Activated effector memory CD4-positive, alpha-beta T cell treated with anti-CD3 and anti-CD28 coated beads, Interleukin-2, amount 50 U/mL, for 16 hours (primary cell): ENCODE data around the gene FAM120B.
"Not testable (repeated sequence)": the region's sequence is repeated elsewhere in the genome, so short reads cannot be mapped to it uniquely, and the experiment has no call there.

Source experiments
- DNase-seq: peaks from one replicate; pipeline ENCODE4 v3.0.0-alpha.2; 2020

The FAM120B gene

GRCh38 chr6:170394980-170395379 is 88.4 kb downstream of the FAM120B start:
- DNase-seq: no peak

- DNase-seq: not testable (repeated sequence)
Measured at GRCh38 chr6:170398743-170399369, 92.3 kb downstream of the FAM120B start.

DNA sequence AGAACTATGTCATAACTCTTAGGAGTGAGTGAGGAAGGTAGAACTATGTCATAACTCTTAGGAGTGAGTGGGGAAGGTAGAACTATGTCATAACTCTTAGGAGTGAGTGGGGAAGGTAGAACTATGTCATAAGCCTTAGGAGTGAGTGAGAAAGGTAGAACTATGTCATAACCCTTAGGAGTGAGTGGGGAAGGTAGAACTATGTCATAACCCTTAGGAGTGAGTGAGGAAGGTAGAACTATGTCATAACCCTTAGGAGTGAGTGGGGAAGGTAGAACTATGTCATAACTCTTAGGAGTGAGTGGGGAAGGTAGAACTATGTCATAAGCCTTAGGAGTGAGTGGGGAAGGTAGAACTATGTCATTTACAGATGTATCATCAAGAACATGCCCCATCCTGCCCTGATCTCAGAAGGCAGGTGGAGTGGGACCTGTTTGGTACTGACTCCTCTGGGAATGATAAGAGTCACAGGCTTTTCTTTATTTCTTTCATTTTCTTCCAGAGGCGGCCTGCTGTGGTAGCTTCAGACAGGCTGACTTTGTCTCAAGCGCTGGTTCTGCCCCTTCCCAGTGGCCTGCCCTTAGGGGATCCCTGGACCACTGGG is 93.5 kb downstream of the FAM120B start:
- DNase-seq: not testable (repeated sequence)

GRCh38 chr6:170402318-170403040 is 95.9 kb downstream of the FAM120B start:
- no peak for DNase-seq

DNA sequence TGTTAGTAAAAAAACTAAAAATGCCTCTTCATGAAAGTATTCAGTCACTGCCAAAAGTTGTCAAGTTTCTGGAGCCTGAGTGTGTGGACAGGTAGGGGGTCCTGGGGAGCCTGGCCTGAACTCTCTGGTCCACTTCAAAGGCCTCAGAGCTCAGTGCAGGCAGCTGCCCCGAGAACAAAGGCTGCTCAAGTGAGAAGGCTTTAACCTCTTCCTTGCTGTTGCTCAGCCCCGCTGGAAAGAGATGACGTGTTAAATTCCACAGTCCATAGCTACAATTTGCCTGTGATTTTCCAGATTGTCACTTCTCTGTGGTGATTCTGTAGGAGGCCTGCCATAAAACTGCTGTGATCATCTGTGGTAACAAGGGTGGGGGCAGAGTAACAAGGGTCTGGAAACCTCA is 96.9 kb downstream of the FAM120B start:
- no peak for DNase-seq

- DNase-seq: no peak
Measured at GRCh38 chr6:170404036-170404435, 97.5 kb downstream of the FAM120B start.

- DNase-seq: no peak
Measured at GRCh38 chr6:170404697-170405096, 98.1 kb downstream of the FAM120B start.

- DNase-seq: no peak
Measured at GRCh38 chr6:170405311-170405975, 98.9 kb downstream of the FAM120B start.

- no peak for DNase-seq
Measured at GRCh38 chr6:170407200-170407599, 100.6 kb downstream of the FAM120B start.

DNA sequence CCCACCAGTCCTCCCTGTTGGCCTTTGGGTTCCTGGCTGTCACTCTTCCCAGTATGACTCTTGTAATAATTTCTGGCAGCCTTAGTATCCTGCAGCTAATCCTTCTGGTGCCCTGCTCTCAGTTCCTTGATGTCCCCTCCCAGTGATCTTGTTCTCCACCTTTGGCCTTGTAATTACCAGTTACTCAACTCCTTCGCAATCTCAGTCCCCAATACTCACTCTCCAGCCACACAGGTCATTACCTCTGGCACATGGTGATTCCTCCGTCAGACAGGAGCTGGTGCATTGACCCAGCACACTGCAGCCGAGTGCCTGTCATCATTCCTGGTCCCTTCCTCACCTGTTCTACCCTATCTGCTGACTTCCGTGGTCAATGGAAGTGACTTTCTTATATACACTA is 101.4 kb downstream of the FAM120B start:
- DNase-seq: no peak

- not testable (repeated sequence) for DNase-seq
Measured at GRCh38 chr6:170409746-170410145, 103.2 kb downstream of the FAM120B start.

DNA sequence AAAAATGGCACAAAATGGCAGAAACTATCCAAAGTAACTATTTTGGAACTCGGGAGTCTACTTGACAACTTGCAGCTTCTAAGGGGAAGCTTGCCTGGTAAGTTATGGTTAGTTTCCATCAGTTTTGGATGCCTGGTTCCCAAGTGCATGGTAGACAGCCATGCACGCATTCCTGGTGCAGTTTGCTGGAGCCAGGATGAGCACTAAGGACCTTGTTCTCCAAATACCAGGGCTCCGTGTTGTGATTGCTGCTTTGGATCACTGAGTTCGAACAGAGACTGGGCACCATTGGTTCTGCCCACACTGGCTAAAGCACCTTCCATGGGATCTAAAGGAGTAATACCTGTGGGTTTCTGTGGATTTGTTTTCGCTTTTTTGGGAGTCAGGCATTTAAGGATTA is 103.7 kb downstream of the FAM120B start:
- no peak for DNase-seq

DNA sequence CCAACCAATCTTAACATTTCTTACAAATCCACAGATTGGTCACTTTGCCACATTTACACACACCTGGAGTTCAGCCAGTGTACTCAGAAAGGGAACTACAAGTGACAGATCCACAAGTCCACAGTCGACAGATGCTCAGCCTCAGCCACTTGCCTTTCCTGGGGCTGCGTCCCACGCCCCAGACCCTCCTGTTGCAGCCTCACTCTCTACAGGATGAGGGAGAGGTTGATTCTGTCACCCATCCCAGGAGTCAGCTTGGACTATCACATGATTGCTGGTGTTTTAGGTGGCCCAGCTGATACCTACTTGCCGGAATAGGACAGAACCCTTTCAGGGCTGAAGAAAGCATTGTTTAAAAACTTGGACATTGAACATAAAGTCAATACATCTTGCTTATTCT is 108.8 kb downstream of the FAM120B start:
- no peak for DNase-seq

GRCh38 chr6:170416303-170416702 is 109.7 kb downstream of the FAM120B start:
- no peak for DNase-seq

DNA sequence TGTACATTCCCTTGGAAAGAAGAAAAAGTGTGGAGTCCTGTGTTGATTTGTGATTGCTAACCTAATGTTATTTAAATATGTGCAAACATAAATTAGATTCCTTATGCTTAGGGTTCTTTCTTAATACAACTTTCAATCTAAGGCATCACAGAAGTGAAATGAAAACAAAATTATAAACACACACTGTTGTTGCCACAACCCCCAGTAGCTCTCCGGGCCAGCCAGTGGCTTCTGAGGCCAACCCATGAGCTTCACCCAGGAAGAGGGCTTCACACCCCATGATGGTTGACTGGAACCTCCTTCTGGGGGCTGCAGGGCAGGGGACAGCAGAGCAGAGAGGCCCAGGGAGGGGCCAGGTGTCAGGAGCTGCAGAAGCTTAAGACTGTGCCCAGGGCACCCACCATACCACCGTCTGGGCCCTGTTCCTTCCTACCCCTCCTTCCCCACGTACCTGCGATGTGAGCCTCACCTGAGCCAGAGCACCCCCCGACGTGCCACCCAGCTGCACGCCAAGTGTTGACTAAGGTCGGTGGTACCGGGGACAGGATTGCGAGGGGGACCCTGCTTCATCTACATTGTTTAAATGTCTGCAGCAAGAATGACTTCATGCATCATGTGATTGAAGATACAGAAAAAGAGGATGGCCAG is 110.5 kb downstream of the FAM120B start:
- DNase-seq: no peak

DNA sequence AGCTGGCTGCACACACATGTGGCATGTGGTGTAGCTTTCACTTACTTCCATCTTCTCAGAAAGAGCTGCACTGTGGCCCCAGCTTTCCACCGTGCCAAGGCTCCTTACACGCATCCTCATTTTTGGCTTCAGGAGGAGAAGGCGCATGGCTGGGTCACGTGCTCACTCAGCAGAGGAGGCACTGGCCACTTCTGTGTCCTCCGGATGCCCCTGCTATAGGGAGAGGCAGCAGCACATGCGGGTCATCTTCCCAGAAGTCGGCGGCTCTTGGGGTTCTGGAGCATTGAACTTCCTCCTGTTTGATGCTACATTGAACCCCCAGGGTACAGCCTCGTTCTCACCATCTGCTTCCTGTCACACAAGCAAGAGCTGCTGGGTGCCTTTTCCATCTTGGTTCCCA is 111.3 kb downstream of the FAM120B start:
- no peak for DNase-seq

- DNase-seq: no peak
Measured at GRCh38 chr6:170420283-170420682, 113.7 kb downstream of the FAM120B start.

DNA sequence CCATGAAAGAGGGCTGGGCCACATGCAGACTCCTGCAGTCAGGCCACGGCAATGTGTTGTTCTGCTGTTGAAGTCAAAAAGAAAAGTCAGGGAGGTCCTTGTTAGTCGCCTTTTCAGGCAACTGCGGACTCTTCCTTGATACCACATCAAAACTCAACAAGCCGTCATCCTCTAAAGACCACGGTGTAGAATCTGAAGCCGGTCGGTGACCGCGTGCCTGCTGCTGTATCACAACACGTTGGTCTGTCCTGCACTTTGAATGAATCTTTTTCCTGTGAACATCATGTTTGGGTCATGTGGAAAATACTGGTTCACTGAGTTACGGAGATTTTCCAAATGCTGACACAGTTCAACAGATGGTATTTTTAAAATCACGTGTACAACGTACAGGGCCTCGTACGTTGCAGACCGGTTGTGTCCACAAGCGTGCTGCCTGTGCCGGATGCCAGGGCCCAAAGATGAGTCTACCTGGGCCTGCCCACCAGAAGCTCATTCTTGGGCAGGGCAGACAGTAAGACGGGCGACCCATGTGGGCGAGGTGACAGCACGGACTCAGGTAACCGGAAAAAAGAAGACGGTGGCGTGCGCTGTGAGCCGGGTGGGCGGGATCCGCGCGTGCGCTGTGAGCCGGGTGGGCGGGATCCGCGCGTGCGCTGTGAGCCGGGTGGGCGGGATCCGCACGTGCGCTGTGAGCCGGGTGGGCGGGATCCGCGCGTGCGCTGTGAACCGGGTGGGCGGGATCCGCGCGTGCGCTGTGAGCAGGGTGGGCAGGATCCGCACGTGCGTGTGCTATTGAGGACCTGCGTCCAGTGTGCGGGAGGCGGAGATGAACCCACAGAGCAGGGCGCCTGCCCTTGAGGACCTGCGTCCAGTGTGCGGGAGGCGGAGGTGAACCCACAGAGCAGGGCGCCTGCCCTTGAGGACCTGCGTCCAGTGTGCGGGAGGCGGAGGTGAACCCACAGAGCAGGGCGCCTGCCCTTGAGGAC is 114.5 kb downstream of the FAM120B start:
- DNase-seq: no peak

- no peak for DNase-seq
Measured at GRCh38 chr6:170421921-170422320, 115.4 kb downstream of the FAM120B start.

DNA sequence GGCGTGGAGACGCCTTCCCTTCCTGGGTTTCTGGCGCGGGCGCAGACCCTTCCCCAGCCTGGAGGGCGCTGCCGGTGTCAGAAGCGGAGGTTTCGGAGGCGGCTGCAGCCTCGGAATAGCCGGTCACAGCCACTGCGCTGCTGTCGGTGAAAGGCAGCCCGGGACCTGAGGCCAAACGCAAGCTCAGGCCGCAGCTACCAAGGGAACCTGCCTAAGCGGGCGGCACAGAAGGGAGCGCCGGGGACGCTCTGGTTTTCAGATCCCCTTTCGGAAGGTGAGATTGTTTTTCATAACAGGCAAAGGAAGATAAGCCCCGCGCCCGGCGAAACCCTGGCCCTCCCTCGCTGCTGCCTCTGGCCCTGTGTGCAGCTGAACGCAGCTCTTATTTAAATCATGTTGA is 116.5 kb downstream of the FAM120B start:
- no peak for DNase-seq

DNA sequence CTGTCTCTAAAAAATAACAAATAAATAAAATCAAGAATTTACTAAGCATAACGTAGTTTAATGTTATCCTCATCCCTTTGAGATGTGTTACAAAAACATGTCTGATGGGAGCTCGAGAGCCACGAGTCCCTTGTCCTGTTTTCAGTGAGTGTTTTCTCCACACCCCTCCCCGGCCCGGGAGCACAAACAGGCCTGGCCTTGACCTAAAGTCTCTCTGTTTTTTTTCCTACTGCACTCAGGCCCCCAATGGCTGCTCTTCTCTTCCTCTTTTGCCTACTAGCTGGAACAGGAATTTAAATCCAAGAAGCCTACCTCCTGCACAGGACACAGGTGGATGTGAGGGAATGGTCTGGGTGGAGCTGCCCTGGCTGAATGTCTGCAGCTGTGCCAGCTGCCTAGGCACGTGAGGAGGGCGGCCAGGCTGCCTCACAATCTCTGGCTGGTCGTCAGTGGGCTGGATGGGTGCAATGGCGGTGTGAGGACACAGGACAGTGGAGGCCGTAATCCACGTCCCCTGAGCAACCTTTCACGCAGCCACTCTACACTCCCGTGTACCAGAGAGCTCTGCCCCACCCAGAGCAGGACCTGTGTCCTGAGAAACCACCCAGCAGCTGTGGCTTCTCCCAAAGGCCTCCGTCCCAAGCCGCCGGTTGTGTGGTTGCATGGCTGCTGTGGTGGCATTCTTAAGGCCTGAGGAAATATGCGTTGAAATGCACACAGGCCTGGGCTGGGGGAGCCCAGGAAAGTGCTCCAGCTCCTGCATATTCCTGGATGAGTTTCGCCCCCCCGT is 117.5 kb downstream of the FAM120B start:
- no peak for DNase-seq
